ENCODE results near the gene CDK14. TPM values are rescaled to one million over a fixed set of nuclear protein-coding genes. Genes with fewer than 3 reads are reported as not detected.

The CDK14 gene
- total RNA-seq, 1 donor = 44.8 TPM

DNA sequence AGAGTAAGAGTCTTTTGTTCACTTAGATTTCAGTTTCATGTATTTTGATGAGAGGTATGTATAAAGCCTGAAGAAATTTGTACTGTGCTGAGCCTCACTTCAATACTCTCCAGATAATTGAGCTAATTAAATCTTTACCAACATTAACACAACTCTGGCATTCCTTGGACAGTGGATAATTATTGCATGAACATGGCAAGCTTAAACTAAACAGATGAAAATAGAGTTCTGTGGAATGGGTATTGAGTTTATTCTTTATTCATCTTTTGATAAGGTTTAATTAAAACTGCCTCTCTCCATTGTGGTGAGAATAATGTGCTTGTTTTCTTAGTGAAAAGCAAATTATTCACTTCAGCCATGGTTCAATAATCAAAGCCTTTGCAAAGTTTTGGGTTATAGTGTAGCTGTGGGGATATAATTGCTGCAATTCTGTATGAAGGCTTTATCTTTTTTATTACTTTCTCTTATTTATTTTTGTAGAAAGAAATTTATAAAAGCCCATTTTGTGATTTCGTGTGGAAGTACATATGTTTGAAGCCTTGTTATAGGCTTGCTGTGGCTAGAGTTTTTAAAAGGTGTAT lies 541.8 kb downstream of the CDK14 start:
- no peak overlapping the region for H3K4me3 ChIP-seq (ENCODE audit: low read depth, low read length)
- DNase-seq (ENCODE audit: low read depth) = no peak
- TF ChIP-seq, protein P1, sequence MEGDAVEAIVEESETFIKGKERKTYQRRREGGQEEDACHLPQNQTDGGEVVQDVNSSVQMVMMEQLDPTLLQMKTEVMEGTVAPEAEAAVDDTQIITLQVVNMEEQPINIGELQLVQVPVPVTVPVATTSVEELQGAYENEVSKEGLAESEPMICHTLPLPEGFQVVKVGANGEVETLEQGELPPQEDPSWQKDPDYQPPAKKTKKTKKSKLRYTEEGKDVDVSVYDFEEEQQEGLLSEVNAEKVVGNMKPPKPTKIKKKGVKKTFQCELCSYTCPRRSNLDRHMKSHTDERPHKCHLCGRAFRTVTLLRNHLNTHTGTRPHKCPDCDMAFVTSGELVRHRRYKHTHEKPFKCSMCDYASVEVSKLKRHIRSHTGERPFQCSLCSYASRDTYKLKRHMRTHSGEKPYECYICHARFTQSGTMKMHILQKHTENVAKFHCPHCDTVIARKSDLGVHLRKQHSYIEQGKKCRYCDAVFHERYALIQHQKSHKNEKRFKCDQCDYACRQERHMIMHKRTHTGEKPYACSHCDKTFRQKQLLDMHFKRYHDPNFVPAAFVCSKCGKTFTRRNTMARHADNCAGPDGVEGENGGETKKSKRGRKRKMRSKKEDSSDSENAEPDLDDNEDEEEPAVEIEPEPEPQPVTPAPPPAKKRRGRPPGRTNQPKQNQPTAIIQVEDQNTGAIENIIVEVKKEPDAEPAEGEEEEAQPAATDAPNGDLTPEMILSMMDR (IDR thresholded peaks at IDR 0.05; ENCODE audit: insufficient read depth, low read length) = no peak

DNA sequence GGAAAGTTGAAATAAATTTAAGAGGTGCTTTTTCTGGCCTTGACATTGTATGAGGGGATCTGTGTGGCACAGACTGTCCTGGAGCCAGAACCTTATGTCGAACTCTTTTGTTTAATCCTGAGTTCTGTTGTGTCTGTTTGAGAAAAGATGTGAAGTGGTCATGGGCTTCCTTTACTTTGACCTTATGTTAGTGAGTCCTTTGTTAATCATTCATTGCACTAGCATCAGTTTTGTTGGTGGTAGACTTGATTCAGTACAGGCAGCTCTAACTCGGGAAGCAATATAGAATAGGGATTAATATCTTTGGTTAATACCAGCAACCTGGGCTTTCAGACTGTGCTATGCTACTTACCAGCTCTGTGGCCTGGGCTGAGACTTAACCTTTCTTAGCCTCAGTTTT lies 544.2 kb downstream of the CDK14 start:
- TF ChIP-seq, protein P1 (IDR thresholded peaks at IDR 0.05; ENCODE audit: insufficient read depth, low read length) = no peak
- DNase-seq (ENCODE audit: low read depth) = no peak
- no peak overlapping the region for H3K4me3 ChIP-seq (ENCODE audit: low read depth, low read length)

DNA sequence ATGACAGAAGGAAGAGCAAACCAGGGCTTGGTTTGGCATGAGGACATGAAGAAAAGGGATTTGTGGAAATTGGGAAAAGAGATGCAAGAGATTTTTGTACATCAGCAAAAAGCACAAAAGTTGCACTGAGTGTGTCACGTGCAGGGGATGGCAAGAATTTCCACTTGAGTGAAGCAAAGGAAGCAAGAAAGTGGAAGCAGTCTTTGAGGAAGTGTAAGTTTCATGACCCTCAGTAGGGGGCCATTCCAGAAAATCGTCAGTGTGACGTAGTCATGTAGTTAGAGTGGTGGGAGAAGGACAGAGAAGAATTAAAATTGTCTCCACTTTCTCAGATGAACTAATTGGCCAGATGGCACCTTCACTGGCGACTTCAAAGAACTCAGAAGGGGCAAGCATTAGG lies 544.9 kb downstream of the CDK14 start:
- no peak overlapping the region for H3K4me3 ChIP-seq (ENCODE audit: low read depth, low read length)
- no peak for DNase-seq (ENCODE audit: low read depth)
- TF ChIP-seq, protein P1 (IDR thresholded peaks at IDR 0.05; ENCODE audit: insufficient read depth, low read length) = no peak

DNA sequence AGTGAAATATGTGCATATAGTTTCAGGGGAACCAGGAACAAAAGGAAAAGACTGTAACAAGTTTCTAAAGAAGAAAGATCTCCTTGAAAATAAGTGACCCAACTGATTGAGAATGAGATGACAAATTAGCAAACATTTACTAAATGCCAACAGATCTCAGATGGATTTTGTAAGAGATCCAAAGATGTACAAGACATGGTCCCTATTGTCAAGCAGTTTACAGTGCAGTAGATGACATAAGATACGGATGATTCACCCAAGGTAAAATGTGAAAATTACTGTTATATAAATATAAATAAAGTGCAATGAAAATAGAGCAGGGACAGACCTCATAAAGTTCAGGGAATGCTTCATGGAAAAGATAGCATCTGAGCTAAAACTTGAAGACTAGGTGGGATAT lies 546.6 kb downstream of the CDK14 start:
- no peak overlapping the region for H3K4me3 ChIP-seq (ENCODE audit: low read depth, low read length)
- DNase-seq (ENCODE audit: low read depth) = no peak
- TF ChIP-seq, protein P1 (IDR thresholded peaks at IDR 0.05; ENCODE audit: insufficient read depth, low read length) = no peak

DNA sequence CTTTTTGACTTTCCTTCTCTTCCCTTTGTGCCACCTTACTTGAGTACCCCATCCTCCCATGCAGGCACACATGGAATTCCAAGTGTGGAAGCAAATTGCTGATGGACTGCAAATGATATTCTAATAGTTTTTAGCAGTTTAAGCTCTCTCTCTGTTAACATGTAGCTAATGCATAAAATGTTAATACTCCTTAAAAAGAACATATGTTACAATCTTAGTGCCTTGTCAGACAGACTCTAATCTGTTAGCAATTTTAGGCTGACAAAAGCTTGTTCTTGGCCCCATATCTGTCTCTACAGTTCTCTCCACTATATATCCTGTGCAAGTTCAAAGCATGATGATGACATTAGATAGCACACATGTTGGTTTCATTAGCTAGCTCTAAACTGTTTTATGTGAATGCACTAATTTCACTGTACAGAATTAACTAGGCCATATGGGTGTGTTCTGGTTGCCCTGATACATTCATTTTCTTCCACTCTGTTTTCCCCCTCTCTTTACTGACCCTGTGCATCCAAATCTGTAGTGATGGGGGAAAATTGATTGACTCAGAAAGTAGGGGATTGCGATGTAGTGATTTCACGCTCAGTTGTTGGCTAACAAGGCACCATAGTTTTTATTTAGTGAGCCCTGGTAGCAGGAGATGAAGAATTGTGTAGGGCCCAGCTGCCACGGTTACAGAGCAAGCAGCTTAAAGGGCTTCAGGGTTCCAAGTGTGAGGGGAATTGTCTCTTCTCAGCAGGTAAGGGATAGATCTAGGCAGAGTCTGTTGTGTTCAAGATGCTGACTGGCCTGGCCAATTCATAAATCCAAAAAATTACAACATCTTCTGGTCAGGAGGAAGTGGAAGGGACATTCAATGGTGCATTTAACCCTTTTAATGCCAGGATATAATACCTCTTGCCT lies 553.5 kb downstream of the CDK14 start:
- no peak overlapping the region for H3K4me3 ChIP-seq (ENCODE audit: low read depth, low read length)
- TF ChIP-seq, protein P1 (IDR thresholded peaks at IDR 0.05; ENCODE audit: insufficient read depth, low read length) = no peak
- peak; percentile 12 for DNase-seq (ENCODE audit: low read depth)

DNA sequence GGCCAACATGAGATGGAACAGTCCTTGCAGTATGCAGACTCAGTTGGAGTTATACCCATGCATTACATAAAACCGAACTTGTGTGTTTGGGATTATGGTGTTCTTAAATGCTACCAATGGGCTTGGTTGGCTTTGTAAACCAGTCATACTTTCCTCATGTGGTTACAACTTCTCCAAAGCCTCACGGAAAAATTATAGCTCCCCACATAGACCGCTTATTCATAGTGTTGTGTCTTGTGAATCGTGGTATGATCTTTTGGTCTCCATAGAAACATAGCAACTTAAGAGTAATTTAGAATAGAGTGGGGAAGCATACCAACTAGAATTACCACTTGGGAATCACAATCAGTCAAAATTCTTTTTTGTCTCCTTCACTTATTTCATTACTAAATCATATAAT lies 555.8 kb downstream of the CDK14 start:
- DNase-seq (ENCODE audit: low read depth) = no peak
- TF ChIP-seq, protein P1 (IDR thresholded peaks at IDR 0.05; ENCODE audit: insufficient read depth, low read length) = no peak
- H3K4me3 ChIP-seq (ENCODE audit: low read depth, low read length) = no peak overlapping the region
